ENCODE measurements around the gene TLR4.

Gene TLR4

DNA sequence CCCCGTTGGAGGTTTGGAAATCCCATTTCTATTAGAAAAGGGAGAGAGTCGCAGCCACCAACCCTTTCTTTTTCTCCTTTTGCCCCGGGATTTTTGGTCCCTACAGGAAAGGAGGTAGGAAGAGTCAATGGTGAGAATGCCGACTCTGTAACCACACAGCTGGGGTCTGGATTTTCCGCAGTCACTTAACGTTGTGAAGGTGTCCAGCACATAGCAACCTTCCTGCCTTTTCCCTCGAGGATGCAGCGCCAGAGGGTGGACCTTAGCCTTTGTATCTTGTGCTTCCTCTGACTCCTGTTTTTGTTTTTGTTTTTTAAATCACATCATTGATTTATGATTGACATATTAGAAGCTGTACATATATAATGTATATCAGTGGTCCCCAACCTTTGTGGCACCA is 41.4 kb downstream of the TLR4 start:
- DNase-seq (ENCODE audit: low spot score) = no peak

- DNase-seq (ENCODE audit: low spot score) = no peak
These were observed 42.1 kb downstream of the TLR4 start for GRCh38 chr9:117746263-117746662.

GRCh38 chr9:117747386-117747970 is 43.3 kb downstream of the TLR4 start:
- no peak for DNase-seq (ENCODE audit: low spot score)

DNA sequence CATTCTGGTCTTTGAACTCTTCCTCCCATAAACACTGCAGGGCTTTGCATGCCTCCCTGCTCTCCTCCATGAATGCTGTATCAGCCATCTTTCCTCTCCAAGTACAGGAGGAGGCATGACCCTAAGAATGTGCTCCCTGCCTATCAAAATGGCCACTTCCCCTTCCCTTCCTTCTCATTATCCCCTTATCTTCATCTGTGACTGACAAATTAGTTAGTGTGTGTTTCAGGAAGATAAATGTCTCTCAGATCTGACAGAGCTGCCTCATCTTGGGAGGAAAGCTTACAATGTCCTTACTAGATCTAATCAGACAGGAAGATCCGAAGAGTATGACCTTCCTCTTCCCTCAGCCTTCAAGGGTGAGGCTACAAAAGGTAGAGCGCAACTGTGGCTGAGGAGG is 46.2 kb downstream of the TLR4 start:
- DNase-seq (ENCODE audit: low spot score) = no peak

DNA sequence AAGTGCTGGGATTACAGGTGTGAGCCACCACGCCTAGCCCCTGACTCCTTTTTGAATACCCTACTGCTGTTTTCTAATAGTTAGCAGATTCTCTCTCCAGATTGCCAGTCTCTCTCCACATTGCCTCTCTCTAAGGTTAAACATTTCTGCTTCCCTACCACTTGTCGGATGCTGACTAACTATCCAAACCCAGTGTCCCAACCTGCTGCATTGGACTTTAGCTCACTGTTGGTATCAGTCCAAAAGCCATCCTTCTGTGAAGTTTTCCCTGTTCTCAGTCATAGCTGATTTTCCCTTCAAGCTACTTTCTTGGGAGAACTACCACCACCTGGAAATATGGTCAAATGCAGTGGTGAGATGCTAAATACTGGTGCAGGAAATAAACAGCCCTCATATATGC is 48.7 kb downstream of the TLR4 start:
- DNase-seq (ENCODE audit: low spot score) = no peak

GRCh38 chr9:117757561-117758190 is 53.5 kb downstream of the TLR4 start:
- no peak for DNase-seq (ENCODE audit: low spot score)

DNA sequence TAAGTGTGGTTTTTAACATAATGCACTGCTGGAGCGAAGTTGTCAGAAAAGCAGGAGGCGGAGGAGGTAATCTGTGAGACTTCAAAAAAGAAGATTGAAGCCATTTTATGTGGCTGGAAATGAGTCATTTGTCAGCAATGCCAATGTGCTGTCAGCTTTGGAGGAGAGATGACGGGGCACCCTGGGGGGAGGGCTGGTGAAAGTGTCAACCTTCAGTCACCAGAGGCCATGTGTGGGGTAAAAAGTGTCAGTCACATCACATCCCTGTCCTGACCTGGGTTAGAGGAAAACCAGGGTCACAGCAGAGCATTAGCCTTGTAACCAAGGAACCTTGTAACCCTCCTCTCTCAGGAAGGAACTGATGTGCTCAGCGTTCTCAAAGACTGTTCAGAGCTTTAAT is 59.1 kb downstream of the TLR4 start:
- no peak for DNase-seq (ENCODE audit: low spot score)

- DNase-seq (ENCODE audit: low spot score) = no peak
These were observed 64.7 kb downstream of the TLR4 start for GRCh38 chr9:117768750-117769395.

- DNase-seq (ENCODE audit: low spot score) = no peak
These were observed 66.9 kb downstream of the TLR4 start for GRCh38 chr9:117771136-117771535.

GRCh38 chr9:117772960-117773359 is 68.8 kb downstream of the TLR4 start:
- DNase-seq (ENCODE audit: low spot score) = no peak
